ENCODE data around the gene TRUB2. TPM values are rescaled to one million over a fixed set of nuclear protein-coding genes. Genes with fewer than 3 reads are reported as not detected.

TRUB2 gene
- total and polyA plus RNA-seq, 2 of the 13 experiments (the other 11 are each of a cell fraction or from before 2014, with no cell fraction given) = 22.3 to 41.2 TPM

DNA sequence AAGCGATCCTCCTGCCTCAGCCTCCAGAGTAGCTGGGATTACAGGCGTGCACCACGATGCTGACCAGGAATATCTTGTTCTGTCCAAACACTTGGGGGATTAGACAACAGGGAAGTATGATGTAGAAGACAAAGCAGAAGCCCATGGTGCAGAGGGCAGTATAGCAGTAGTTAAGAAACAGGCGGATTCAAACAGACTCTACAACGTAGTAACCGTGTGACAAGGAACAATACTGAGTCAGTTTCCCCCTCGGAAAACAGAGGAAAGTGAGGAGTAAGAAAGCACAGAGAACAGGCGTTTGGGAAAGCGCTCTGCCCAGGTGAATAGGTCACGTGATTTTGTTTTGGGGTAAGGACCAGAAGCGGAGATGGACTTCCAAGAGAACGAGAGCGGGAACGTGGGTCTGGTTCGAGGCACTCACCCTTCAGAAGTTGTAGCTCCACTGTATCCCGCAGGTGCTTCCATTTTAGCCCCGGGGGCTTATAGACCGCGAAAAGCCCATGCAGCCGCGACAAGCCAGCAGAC is 306 bp downstream of the TRUB2 start (continued):
- TF ChIP-seq GFI1 (CRISPR knock-in tag; IDR thresholded peaks at IDR 0.05; ENCODE audit: borderline replicate concordance) = peak; percentile 70; the same call in 1 of the 2 replicates
- TF ChIP-seq, protein P1, sequence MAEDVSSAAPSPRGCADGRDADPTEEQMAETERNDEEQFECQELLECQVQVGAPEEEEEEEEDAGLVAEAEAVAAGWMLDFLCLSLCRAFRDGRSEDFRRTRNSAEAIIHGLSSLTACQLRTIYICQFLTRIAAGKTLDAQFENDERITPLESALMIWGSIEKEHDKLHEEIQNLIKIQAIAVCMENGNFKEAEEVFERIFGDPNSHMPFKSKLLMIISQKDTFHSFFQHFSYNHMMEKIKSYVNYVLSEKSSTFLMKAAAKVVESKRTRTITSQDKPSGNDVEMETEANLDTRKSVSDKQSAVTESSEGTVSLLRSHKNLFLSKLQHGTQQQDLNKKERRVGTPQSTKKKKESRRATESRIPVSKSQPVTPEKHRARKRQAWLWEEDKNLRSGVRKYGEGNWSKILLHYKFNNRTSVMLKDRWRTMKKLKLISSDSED (CRISPR knock-in tag; IDR thresholded peaks at IDR 0.05) = 0 out of 2 replicates have a peak, but pooled peaks have one; percentile 21
- TF ChIP-seq JARID2 (CRISPR knock-in tag; IDR thresholded peaks at IDR 0.05; ENCODE audit: insufficient replicate concordance) = peak; percentile 36
- no peak for TF ChIP-seq ZNF296 (CRISPR knock-in tag; conservative IDR thresholded peaks at IDR 0.05)
- no peak; the same call in 1 of the 2 replicates for TF ChIP-seq HDAC2 (CRISPR knock-in tag; IDR thresholded peaks at IDR 0.05)
- TF ChIP-seq ARNTL (CRISPR knock-in tag; IDR thresholded peaks at IDR 0.05) = no peak
- TF ChIP-seq EHMT2 (IDR thresholded peaks at IDR 0.05; ENCODE audit: borderline replicate concordance, low read depth, low read length) = no peak
- TF ChIP-seq KLF15 (CRISPR knock-in tag; IDR thresholded peaks at IDR 0.05; ENCODE audit: borderline replicate concordance) = no peak
- no peak for TF ChIP-seq ZNF329 (CRISPR knock-in tag; IDR thresholded peaks at IDR 0.05; ENCODE audit: low read depth)
- TF ChIP-seq PHF5A (CRISPR knock-in tag; IDR thresholded peaks at IDR 0.05; ENCODE audit: low read depth, unreplicated experiment) = no peak
- TF ChIP-seq CENPX (CRISPR knock-in tag; IDR thresholded peaks at IDR 0.05) = no peak
- no peak for TF ChIP-seq RELA (CRISPR knock-in tag; IDR thresholded peaks at IDR 0.05)
- TF ChIP-seq, protein P2, sequence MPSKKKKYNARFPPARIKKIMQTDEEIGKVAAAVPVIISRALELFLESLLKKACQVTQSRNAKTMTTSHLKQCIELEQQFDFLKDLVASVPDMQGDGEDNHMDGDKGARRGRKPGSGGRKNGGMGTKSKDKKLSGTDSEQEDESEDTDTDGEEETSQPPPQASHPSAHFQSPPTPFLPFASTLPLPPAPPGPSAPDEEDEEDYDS (CRISPR knock-in tag; IDR thresholded peaks at IDR 0.05) = no peak
- no peak for TF ChIP-seq ZNF670 (CRISPR knock-in tag; IDR thresholded peaks at IDR 0.05; ENCODE audit: borderline replicate concordance)
- no peak for TF ChIP-seq ZNF782 (CRISPR knock-in tag; IDR thresholded peaks at IDR 0.05; ENCODE audit: borderline replicate concordance)
- TF ChIP-seq, protein P3, sequence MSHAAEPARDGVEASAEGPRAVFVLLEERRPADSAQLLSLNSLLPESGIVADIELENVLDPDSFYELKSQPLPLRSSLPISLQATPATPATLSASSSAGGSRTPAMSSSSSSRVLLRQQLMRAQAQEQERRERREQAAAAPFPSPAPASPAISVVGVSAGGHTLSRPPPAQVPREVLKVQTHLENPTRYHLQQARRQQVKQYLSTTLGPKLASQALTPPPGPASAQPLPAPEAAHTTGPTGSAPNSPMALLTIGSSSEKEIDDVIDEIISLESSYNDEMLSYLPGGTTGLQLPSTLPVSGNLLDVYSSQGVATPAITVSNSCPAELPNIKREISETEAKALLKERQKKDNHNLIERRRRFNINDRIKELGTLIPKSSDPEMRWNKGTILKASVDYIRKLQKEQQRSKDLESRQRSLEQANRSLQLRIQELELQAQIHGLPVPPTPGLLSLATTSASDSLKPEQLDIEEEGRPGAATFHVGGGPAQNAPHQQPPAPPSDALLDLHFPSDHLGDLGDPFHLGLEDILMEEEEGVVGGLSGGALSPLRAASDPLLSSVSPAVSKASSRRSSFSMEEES (CRISPR knock-in tag; IDR thresholded peaks at IDR 0.05) = peak; percentile 38; the same call in 1 of the 2 replicates
- TF ChIP-seq KAT2B (IDR thresholded peaks at IDR 0.05; ENCODE audit: borderline replicate concordance, low read depth, low read length) = no peak
- no peak for TF ChIP-seq MAZ (IDR thresholded peaks at IDR 0.05; ENCODE audit: borderline replicate concordance, low read depth, low read length)
- TF ChIP-seq MAZ (CRISPR knock-in tag; IDR thresholded peaks at IDR 0.05; ENCODE audit: low read depth) = no peak
- TF ChIP-seq, protein P4, sequence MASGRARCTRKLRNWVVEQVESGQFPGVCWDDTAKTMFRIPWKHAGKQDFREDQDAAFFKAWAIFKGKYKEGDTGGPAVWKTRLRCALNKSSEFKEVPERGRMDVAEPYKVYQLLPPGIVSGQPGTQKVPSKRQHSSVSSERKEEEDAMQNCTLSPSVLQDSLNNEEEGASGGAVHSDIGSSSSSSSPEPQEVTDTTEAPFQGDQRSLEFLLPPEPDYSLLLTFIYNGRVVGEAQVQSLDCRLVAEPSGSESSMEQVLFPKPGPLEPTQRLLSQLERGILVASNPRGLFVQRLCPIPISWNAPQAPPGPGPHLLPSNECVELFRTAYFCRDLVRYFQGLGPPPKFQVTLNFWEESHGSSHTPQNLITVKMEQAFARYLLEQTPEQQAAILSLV (CRISPR knock-in tag; IDR thresholded peaks at IDR 0.05; ENCODE audit: borderline replicate concordance) = no peak
- TF ChIP-seq, protein P5, sequence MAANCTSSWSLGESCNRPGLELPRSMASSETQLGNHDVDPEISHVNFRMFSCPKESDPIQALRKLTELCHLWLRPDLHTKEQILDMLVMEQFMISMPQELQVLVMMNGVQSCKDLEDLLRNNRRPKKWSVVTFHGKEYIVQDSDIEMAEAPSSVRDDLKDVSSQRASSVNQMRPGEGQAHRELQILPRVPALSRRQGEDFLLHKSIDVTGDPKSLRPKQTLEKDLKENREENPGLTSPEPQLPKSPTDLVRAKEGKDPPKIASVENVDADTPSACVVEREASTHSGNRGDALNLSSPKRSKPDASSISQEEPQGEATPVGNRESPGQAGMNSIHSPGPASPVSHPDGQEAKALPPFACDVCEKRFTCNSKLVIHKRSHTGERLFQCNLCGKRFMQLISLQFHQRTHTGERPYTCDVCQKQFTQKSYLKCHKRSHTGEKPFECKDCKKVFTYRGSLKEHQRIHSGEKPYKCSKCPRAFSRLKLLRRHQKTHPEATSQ (CRISPR knock-in tag; IDR thresholded peaks at IDR 0.05; ENCODE audit: borderline replicate concordance) = no peak; the same call in 1 of the 2 replicates
- TF ChIP-seq, protein P6, sequence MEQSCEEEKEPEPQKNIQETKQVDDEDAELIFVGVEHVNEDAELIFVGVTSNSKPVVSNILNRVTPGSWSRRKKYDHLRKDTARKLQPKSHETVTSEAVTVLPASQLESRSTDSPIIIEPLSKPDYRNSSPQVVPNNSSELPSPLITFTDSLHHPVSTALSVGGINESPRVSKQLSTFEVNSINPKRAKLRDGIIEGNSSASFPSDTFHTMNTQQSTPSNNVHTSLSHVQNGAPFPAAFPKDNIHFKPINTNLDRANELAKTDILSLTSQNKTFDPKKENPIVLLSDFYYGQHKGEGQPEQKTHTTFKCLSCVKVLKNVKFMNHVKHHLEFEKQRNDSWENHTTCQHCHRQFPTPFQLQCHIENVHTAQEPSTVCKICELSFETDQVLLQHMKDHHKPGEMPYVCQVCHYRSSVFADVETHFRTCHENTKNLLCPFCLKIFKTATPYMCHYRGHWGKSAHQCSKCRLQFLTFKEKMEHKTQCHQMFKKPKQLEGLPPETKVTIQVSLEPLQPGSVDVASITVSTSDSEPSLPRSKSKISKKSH (CRISPR knock-in tag; IDR thresholded peaks at IDR 0.05; ENCODE audit: borderline replicate concordance) = no peak
- TF ChIP-seq SMARCE1 (IDR thresholded peaks at IDR 0.05; ENCODE audit: borderline replicate concordance) = no peak
